HepG2 (cell line): ENCODE data around the gene CEP164. TPM values are rescaled to one million over a fixed set of nuclear protein-coding genes. Genes with fewer than 3 reads are reported as not detected.
A peak's percentile ranks its signal among the peaks of the same experiment; 100 is the strongest.

Experiments used
- AHR ChIP-seq: IDR thresholded peaks from 2 replicates; pipeline ENCODE4 v1.6.1; 2018; ENCODE audit warnings: missing genetic modification reagents, missing compliant biosample characterization
- CCDC6 ChIP-seq: sonication (generic); formaldehyde crosslinking; IDR thresholded peaks from 2 replicates; pipeline ENCODE4 v1.8.1; 2022; ENCODE audit warnings: mild to moderate bottlenecking, missing genetic modification reagents, moderate library complexity
- CHCHD3 ChIP-seq: sonication (generic); formaldehyde crosslinking; IDR thresholded peaks from 2 replicates; pipeline ENCODE4 v1.8.0; 2022; ENCODE audit warnings: mild to moderate bottlenecking, missing genetic modification reagents, moderate library complexity
- DR1 ChIP-seq: sonication (generic); formaldehyde crosslinking; IDR thresholded peaks from 2 replicates; pipeline ENCODE4 v1.8.0; 2021; ENCODE audit warnings: mild to moderate bottlenecking, missing genetic modification reagents, inconsistent platforms
- FOXO1 ChIP-seq: sonication (generic); formaldehyde crosslinking; IDR thresholded peaks from 2 replicates; pipeline ENCODE4 v1.4.0; 2020; ENCODE audit warnings: missing genetic modification reagents
- FUBP1 ChIP-seq: sonication (generic); formaldehyde crosslinking; IDR thresholded peaks from 2 replicates; pipeline ENCODE4 v1.5.1; 2020; ENCODE audit warnings: missing genetic modification reagents, mild to moderate bottlenecking, borderline replicate concordance
- HINFP ChIP-seq: sonication (generic); formaldehyde crosslinking; IDR thresholded peaks from 2 replicates; pipeline ENCODE4 v1.4.0; 2020; ENCODE audit warnings: low read depth, mild to moderate bottlenecking, missing genetic modification reagents
- HNRNPK ChIP-seq: fragments of 200-400 bp; formaldehyde crosslinking; IDR thresholded peaks from 2 replicates; pipeline ENCODE4 v1.6.1; 2018; ENCODE audit warnings: low read length, low read depth, moderate library complexity, mild to moderate bottlenecking; ENCODE audit not compliant: poor library complexity, severe bottlenecking
- IKZF1 ChIP-seq: fragments of 450-650 bp; IDR thresholded peaks from 2 replicates; pipeline ENCODE4 v1.7.1; 2016
- KMT2B ChIP-seq: IDR thresholded peaks from 2 replicates; pipeline ENCODE4 v1.6.1; 2016; ENCODE audit warnings: missing genetic modification reagents, missing compliant biosample characterization
- MED1 ChIP-seq: sonication (generic); formaldehyde crosslinking; IDR thresholded peaks from 2 replicates; pipeline ENCODE4 v1.4.0; 2020; ENCODE audit warnings: missing genetic modification reagents
- PCBP2 ChIP-seq: fragments of 200-400 bp; formaldehyde crosslinking; optimal IDR thresholded peaks from 2 replicates; pipeline ENCODE3; 2018; ENCODE audit warnings: low read length, low read depth; ENCODE audit not compliant: poor library complexity, severe bottlenecking
- SALL2 ChIP-seq: sonication (generic); formaldehyde crosslinking; IDR thresholded peaks from 2 replicates; pipeline ENCODE4 v1.8.1; 2023; ENCODE audit warnings: mild to moderate bottlenecking, missing genetic modification reagents, inconsistent platforms
- SETDB1 ChIP-seq: sonication (generic); formaldehyde crosslinking; IDR thresholded peaks from 2 replicates; pipeline ENCODE4 v1.5.1; 2020; ENCODE audit warnings: missing genetic modification reagents, mild to moderate bottlenecking, borderline replicate concordance
- SNAI1 ChIP-seq: sonication (generic); formaldehyde crosslinking; IDR thresholded peaks from 2 replicates; pipeline ENCODE4 v1.5.0; 2020; ENCODE audit warnings: mild to moderate bottlenecking, missing genetic modification reagents, borderline replicate concordance
- SP5 ChIP-seq: IDR thresholded peaks from 2 replicates; pipeline ENCODE4 v1.6.1; 2016; ENCODE audit warnings: low read depth, borderline replicate concordance
- SRSF1 ChIP-seq: fragments of 200-400 bp; formaldehyde crosslinking; optimal IDR thresholded peaks from 2 replicates; pipeline ENCODE3; 2017; ENCODE audit warnings: mild to moderate bottlenecking, low read depth, low read length, moderate library complexity
- THAP11 ChIP-seq: IDR thresholded peaks from 2 replicates; pipeline ENCODE4 v1.6.1; 2016; ENCODE audit warnings: missing biosample characterization, missing genetic modification reagents
- YEATS4 ChIP-seq: sonication (generic); formaldehyde crosslinking; IDR thresholded peaks from 2 replicates; pipeline ENCODE4 v1.4.0; 2020; ENCODE audit warnings: missing genetic modification reagents, borderline replicate concordance
- ZBTB42 ChIP-seq: sonication (generic); formaldehyde crosslinking; IDR thresholded peaks from 2 replicates; pipeline ENCODE4 v1.5.0; 2020; ENCODE audit warnings: mild to moderate bottlenecking, missing genetic modification reagents
- ZNF574 ChIP-seq: sonication (generic); formaldehyde crosslinking; IDR thresholded peaks from 2 replicates; pipeline ENCODE4 v1.4.0; 2020; ENCODE audit warnings: missing genetic modification reagents
- ZNF790 ChIP-seq: sonication (generic); formaldehyde crosslinking; IDR thresholded peaks from 2 replicates; pipeline ENCODE4 v1.8.0; 2022; ENCODE audit warnings: missing genetic modification reagents, mild to moderate bottlenecking, borderline replicate concordance
- polyA plus RNA-seq, 8 experiments: library from polyadenylated mRNA; depleted of rRNA in 3 of 8; stranded (reverse) in 7 of 8; unstranded in 1 of 8; fragments of >200 nt; fragmentation: Illumina TruSeq in 4 of 8; extraction: Trizol in 4 of 8; gene quantifications; 2 replicates each; pipeline versions ENCODE4 v1.2.1 to v1.2.3, GENCODE V29; 2011 to 2016; ENCODE audit warnings: low read depth in 4 of 8, missing spikeins in 1 of 8, mixed read lengths in 1 of 8; ENCODE audit not compliant: insufficient read depth in 1 of 8
- total RNA-seq, 5 experiments: library from RNA; depleted of rRNA; stranded (reverse); fragments of >200 nt; fragmentation: Illumina TruSeq; extraction: Trizol; gene quantifications; 2 replicates each; pipeline ENCODE4 v1.2.3, GENCODE V29; 2016; ENCODE audit warnings: low read depth in 1 of 5

CEP164 gene
- total and polyA plus RNA-seq, 2 of the 13 experiments (the other 11 are each of a cell fraction or from before 2014, with no cell fraction given), result 11.4 to 15.2 TPM

GRCh38 chr11:117299351-117300282 lies 28.0 kb upstream of the CEP164 start (continued):
- no peak for TF ChIP-seq ZNF790 (CRISPR knock-in tag)
- no peak for TF ChIP-seq SETDB1 (CRISPR knock-in tag)
- no peak for TF ChIP-seq FOXO1
- no peak for TF ChIP-seq PCBP2
- peak; percentile 65; the same call in 1 of the 2 replicates for TF ChIP-seq ZNF574 (CRISPR knock-in tag)
- TF ChIP-seq ZBTB42 (CRISPR knock-in tag), result peak; percentile 86
- TF ChIP-seq SP5 (CRISPR knock-in tag), result peak; percentile 14; the same call in 1 of the 2 replicates
- TF ChIP-seq FUBP1 (CRISPR knock-in tag), result no peak
- peak; percentile 46 for TF ChIP-seq MED1
- no peak for TF ChIP-seq CHCHD3 (CRISPR knock-in tag)
- 0 out of 2 replicates have a peak, but pooled peaks have one; percentile 16 for TF ChIP-seq AHR (CRISPR knock-in tag)
- TF ChIP-seq SALL2 (CRISPR knock-in tag), result peak; percentile 61; the same call in 1 of the 2 replicates
- TF ChIP-seq THAP11 (CRISPR knock-in tag), result peak; percentile 71
- TF ChIP-seq DR1 (CRISPR knock-in tag), result peak; percentile 48; the same call in 1 of the 2 replicates
- TF ChIP-seq YEATS4, result peak; percentile 81; the same call in 1 of the 2 replicates
- TF ChIP-seq IKZF1, result no peak
- TF ChIP-seq SRSF1, result peak; percentile 49
- peak; percentile 73; the same call in 1 of the 2 replicates for TF ChIP-seq SNAI1 (CRISPR knock-in tag)
- TF ChIP-seq KMT2B (CRISPR knock-in tag), result 0 out of 2 replicates have a peak, but pooled peaks have one; percentile 36
- TF ChIP-seq HINFP (CRISPR knock-in tag), result 0 out of 2 replicates have a peak, but pooled peaks have one; percentile 15
- no peak for TF ChIP-seq HNRNPK
- TF ChIP-seq CCDC6 (CRISPR knock-in tag), result peak; percentile 25; the same call in 1 of the 2 replicates
